ENCODE results near the gene IRF2.

GRCh38 chr4:184434021-184434420, 40.3 kb downstream of the IRF2 start:
- TF ChIP-seq POLR2AphosphoS5 (IDR thresholded peaks at IDR 0.05; ENCODE audit: borderline replicate concordance, low read depth, low read length), result no peak
- TF ChIP-seq EZH2 (IDR thresholded peaks at IDR 0.05), result no peak

Measured in SK-N-MC (cell line).